ENCODE data around the gene EPG5. TPM values are rescaled to one million over a fixed set of nuclear protein-coding genes. Genes with fewer than 3 reads are reported as not detected.

The EPG5 gene
- total and polyA plus RNA-seq, 10 of the 15 experiments (the other 5 are each of a cell fraction or from before 2014, with no cell fraction given): 1.9 to 27.7 (median 9.0) TPM

GRCh38 chr18:45859334-45859733 lies 107.8 kb downstream of the EPG5 start:
- H2AFZ ChIP-seq (ENCODE audit: control insufficient read depth, low read depth, low read length): no peak overlapping the region
- POLR2A ChIA-PET: no interaction called here
- H3K4me3 ChIP-seq: no peak overlapping the region
- 95% methylated on average over 3 of the region's 3 CpGs for WGBS (ENCODE audit: insufficient coverage, insufficient replicate concordance, low lambda C conversion rate, missing lambda C conversion rate)
- in situ Hi-C loops (cut with MboI) (no loop called here), intact Hi-C loops (cut with micrococcal nuclease; ENCODE audit: unreplicated experiment) (no loop called here)
- H3K79me2 ChIP-seq (ENCODE audit: control insufficient read depth, insufficient read depth, low read length): no peaks in the 10 kb centered on the region
- H3K4me2 ChIP-seq (ENCODE audit: control insufficient read depth, insufficient read depth): no peak overlapping the region
- RAD21 ChIA-PET (ENCODE audit: unreplicated experiment): no interaction called here
- no peak for DNase-seq (ENCODE audit: low read depth, low spot score)
- FAIRE-seq: no peak
- TF ChIP-seq RAD21 (IDR thresholded peaks at IDR 0.05; ENCODE audit: insufficient read depth, low read depth, low read length): no peak
- no peak for TF ChIP-seq CHD4 (IDR thresholded peaks at IDR 0.05)
- TF ChIP-seq ZNF384 (IDR thresholded peaks at IDR 0.05; ENCODE audit: borderline replicate concordance, low read depth, low read length): no peak
- no peak for TF ChIP-seq POLR2A (IDR thresholded peaks at IDR 0.05; ENCODE audit: low read depth, low read length)
- TF ChIP-seq TBL1XR1 (IDR thresholded peaks at IDR 0.05; ENCODE audit: low read depth, low read length): no peak
- BruUV-seq (replicated peaks): no TSS peak
- H3K36me3 ChIP-seq (ENCODE audit: control insufficient read depth in 2 of 2, insufficient read depth in 2 of 2, low read length in 1 of 2): peaks cover 2 to 15% of the 10 kb centered on the region in 2 experiments; a peak in 3 of 4 replicates
- no peak overlapping the region for H3K27ac ChIP-seq (ENCODE audit: control insufficient read depth, insufficient read depth)
- H3K9ac ChIP-seq (ENCODE audit: control insufficient read depth, insufficient read depth, low read length): no peak overlapping the region
- no peak for ATAC-seq
- no peaks in the 10 kb centered on the region for H3K4me1 ChIP-seq (ENCODE audit: control insufficient read depth, insufficient read depth, low read length)
- no peaks in the 10 kb centered on the region; the same call in 1 of the 3 replicates for H3K9me3 ChIP-seq (replicated peaks; ENCODE audit: control insufficient read depth, insufficient read depth, low read length)
- H3K27me3 ChIP-seq (replicated peaks in 1 of 2; ENCODE audit: control insufficient read depth in 2 of 2, insufficient read depth in 2 of 2, low read length in 1 of 2): no peaks in the 10 kb centered on the region
- no peaks in the 10 kb centered on the region for H4K20me1 ChIP-seq (ENCODE audit: control insufficient read depth, insufficient read depth)
- SMC1A ChIA-PET (ENCODE audit: uncharacterized antibody, unreplicated experiment): interaction anchor here (1.3 kb wide), 1 partner anchor 8 kb away, joined by 4 read pairs; no protein-coding TSS in a partner anchor
- CTCF ChIA-PET: interaction anchor here (0.7 kb wide), 1 partner anchor 194 kb away, joined by 3 read pairs; no protein-coding TSS in a partner anchor

DNA sequence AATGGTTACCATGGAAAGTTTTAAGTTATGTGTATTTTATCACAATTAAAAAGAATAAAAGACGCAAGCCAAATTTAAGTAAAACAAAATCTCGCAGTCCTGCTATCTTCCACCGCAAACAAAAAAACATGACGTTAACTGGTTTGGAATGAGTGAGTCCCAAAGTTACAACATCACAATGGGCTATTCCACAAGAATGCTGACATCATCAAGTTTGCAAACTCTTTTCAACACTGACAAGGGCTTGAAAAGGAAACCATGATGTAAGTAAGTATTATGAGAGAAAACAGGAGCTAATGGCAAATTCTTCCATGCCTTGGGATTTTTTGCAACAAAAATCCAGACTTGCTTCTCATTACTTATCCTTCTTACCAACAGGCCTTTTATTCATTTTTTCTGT lies 110.6 kb downstream of the EPG5 start:
- H3K4me3 ChIP-seq: no peak overlapping the region
- in situ Hi-C loops (cut with MboI) (no loop called here), intact Hi-C loops (cut with micrococcal nuclease; ENCODE audit: unreplicated experiment) (no loop called here)
- H3K79me2 ChIP-seq (ENCODE audit: control insufficient read depth, insufficient read depth, low read length): no peaks in the 10 kb centered on the region
- ATAC-seq: no peak
- no peak overlapping the region for H3K4me2 ChIP-seq (ENCODE audit: control insufficient read depth, insufficient read depth)
- no TSS peak for BruUV-seq (replicated peaks)
- FAIRE-seq: no peak
- H3K9me3 ChIP-seq (replicated peaks; ENCODE audit: control insufficient read depth, insufficient read depth, low read length): no peaks in the 10 kb centered on the region
- SMC1A ChIA-PET (ENCODE audit: uncharacterized antibody, unreplicated experiment): interaction anchor here (0.9 kb wide), 1 partner anchor 25 kb away, joined by 3 read pairs; no protein-coding TSS in a partner anchor
- H3K27me3 ChIP-seq (replicated peaks in 1 of 2; ENCODE audit: control insufficient read depth in 2 of 2, insufficient read depth in 2 of 2, low read length in 1 of 2): no peaks in the 10 kb centered on the region
- H3K36me3 ChIP-seq (ENCODE audit: control insufficient read depth in 2 of 2, insufficient read depth in 2 of 2, low read length in 1 of 2): peaks cover 2 to 20% of the 10 kb centered on the region in 2 experiments
- WGBS (ENCODE audit: insufficient coverage, insufficient replicate concordance, low lambda C conversion rate, missing lambda C conversion rate): 97% methylated on average over 4 of the region's 4 CpGs
- no peak for DNase-seq (ENCODE audit: low read depth, low spot score)
- H3K4me1 ChIP-seq (ENCODE audit: control insufficient read depth, insufficient read depth, low read length): no peaks in the 10 kb centered on the region
- CTCF ChIA-PET: interaction anchor here (1.3 to 1.5 kb wide), 2 partner anchors 23 to 191 kb away, joined by 3 read pairs; no protein-coding TSS in a partner anchor
- no peak overlapping the region for H2AFZ ChIP-seq (ENCODE audit: control insufficient read depth, low read depth, low read length)
- H3K9ac ChIP-seq (ENCODE audit: control insufficient read depth, insufficient read depth, low read length): no peak overlapping the region
- RAD21 ChIA-PET (ENCODE audit: unreplicated experiment): no interaction called here
- POLR2A ChIA-PET: no interaction called here
- no peak overlapping the region for H3K27ac ChIP-seq (ENCODE audit: control insufficient read depth, insufficient read depth)
- no peaks in the 10 kb centered on the region for H4K20me1 ChIP-seq (ENCODE audit: control insufficient read depth, insufficient read depth)
- TF ChIP-seq, protein P1, sequence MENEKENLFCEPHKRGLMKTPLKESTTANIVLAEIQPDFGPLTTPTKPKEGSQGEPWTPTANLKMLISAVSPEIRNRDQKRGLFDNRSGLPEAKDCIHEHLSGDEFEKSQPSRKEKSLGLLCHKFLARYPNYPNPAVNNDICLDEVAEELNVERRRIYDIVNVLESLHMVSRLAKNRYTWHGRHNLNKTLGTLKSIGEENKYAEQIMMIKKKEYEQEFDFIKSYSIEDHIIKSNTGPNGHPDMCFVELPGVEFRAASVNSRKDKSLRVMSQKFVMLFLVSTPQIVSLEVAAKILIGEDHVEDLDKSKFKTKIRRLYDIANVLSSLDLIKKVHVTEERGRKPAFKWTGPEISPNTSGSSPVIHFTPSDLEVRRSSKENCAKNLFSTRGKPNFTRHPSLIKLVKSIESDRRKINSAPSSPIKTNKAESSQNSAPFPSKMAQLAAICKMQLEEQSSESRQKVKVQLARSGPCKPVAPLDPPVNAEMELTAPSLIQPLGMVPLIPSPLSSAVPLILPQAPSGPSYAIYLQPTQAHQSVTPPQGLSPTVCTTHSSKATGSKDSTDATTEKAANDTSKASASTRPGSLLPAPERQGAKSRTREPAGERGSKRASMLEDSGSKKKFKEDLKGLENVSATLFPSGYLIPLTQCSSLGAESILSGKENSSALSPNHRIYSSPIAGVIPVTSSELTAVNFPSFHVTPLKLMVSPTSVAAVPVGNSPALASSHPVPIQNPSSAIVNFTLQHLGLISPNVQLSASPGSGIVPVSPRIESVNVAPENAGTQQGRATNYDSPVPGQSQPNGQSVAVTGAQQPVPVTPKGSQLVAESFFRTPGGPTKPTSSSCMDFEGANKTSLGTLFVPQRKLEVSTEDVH (IDR thresholded peaks at IDR 0.05; ENCODE audit: low read depth, partially characterized antibody): no peak
- TF ChIP-seq PKNOX1 (IDR thresholded peaks at IDR 0.05) (no peak), NKRF (conservative IDR thresholded peaks at IDR 0.05) (no peak), MTA3 (IDR thresholded peaks at IDR 0.05; ENCODE audit: borderline replicate concordance, low read length) (no peak), ZNF207 (IDR thresholded peaks at IDR 0.05; ENCODE audit: borderline replicate concordance) (no peak)
- TF ChIP-seq, protein P2, sequence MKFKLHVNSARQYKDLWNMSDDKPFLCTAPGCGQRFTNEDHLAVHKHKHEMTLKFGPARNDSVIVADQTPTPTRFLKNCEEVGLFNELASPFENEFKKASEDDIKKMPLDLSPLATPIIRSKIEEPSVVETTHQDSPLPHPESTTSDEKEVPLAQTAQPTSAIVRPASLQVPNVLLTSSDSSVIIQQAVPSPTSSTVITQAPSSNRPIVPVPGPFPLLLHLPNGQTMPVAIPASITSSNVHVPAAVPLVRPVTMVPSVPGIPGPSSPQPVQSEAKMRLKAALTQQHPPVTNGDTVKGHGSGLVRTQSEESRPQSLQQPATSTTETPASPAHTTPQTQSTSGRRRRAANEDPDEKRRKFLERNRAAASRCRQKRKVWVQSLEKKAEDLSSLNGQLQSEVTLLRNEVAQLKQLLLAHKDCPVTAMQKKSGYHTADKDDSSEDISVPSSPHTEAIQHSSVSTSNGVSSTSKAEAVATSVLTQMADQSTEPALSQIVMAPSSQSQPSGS (IDR thresholded peaks at IDR 0.05; ENCODE audit: low read length): no peak
